MCF 10A (cell line): ENCODE data around the gene SHISA6. TPM values are rescaled to one million over a fixed set of nuclear protein-coding genes. Genes with fewer than 3 reads are reported as not detected.

Experiments used
- BruUV-seq: library from RNA; stranded (reverse); fragments of 400-500 nt; replicated peaks from 2 replicates; lab custom pipeline; 2021; lab: Mats Ljungman, UMichigan
- CTCF ChIA-PET: fragments of 300-600 bp; sonication (Branson Sonifier 250); formaldehyde crosslinking; extraction: SDS; loops from one replicate; lab custom pipeline; 2021; ENCODE audit warnings: antibody characterized with exemption, inconsistent platforms; lab: Yijun Ruan, JAX
- POLR2A ChIA-PET: fragments of 300-600, 350-650 bp; sonication (Branson Sonifier 250); formaldehyde crosslinking; extraction: SDS; loops from one replicate; lab custom pipeline; 2020; ENCODE audit warnings: antibody characterized with exemption, inconsistent platforms; lab: Yijun Ruan, JAX
- DNase-seq: peaks from one replicate; pipeline ENCODE4 v3.0.0-alpha.2; 2018; ENCODE audit not compliant: unreplicated experiment
- H3K27ac Mint-ChIP-seq: one replicate; pipeline ENCODE4 v1.8.0; 2022; ENCODE audit warnings: mild to moderate bottlenecking, low read depth, mixed read lengths; ENCODE audit not compliant: unreplicated experiment
- H3K27me3 Mint-ChIP-seq: one replicate; pipeline ENCODE4 v1.8.0; 2022; ENCODE audit warnings: mixed read lengths; ENCODE audit not compliant: insufficient read depth, unreplicated experiment
- H3K36me3 Mint-ChIP-seq: one replicate; pipeline ENCODE4 v1.8.0; 2022; ENCODE audit warnings: mild to moderate bottlenecking, moderate library complexity, mixed read lengths; ENCODE audit not compliant: insufficient read depth, unreplicated experiment
- H3K4me1 Mint-ChIP-seq: one replicate; pipeline ENCODE4 v1.8.0; 2022; ENCODE audit warnings: mixed read lengths; ENCODE audit not compliant: insufficient read depth, unreplicated experiment
- H3K4me3 Mint-ChIP-seq: one replicate; pipeline ENCODE4 v1.8.0; 2022; ENCODE audit warnings: mild to moderate bottlenecking, moderate library complexity, mixed read lengths; ENCODE audit not compliant: unreplicated experiment
- H3K9me3 Mint-ChIP-seq: one replicate; pipeline ENCODE4 v1.8.0; 2022; ENCODE audit warnings: mixed read lengths; ENCODE audit not compliant: unreplicated experiment
- intact Hi-C: fragments of 100-400 bp; cut with micrococcal nuclease; formaldehyde crosslinking; loops from 2 replicates; pipeline ENCODE4 v1.14.1; 2022
- total RNA-seq: library from RNA; stranded (reverse); gene quantifications from 2 replicates; pipeline ENCODE4 v1.2.3, GENCODE V29; 2022
- TF ChIP-seq, protein P1 (sequence below): fragments of 200-600 bp; IDR thresholded peaks from one replicate; pipeline ENCODE4 v1.8.0; 2022; ENCODE audit warnings: antibody characterized with exemption, mild to moderate bottlenecking; ENCODE audit not compliant: unreplicated experiment

Gene SHISA6
- total RNA-seq, 1 experiment from 2014 or later = not detected

DNA sequence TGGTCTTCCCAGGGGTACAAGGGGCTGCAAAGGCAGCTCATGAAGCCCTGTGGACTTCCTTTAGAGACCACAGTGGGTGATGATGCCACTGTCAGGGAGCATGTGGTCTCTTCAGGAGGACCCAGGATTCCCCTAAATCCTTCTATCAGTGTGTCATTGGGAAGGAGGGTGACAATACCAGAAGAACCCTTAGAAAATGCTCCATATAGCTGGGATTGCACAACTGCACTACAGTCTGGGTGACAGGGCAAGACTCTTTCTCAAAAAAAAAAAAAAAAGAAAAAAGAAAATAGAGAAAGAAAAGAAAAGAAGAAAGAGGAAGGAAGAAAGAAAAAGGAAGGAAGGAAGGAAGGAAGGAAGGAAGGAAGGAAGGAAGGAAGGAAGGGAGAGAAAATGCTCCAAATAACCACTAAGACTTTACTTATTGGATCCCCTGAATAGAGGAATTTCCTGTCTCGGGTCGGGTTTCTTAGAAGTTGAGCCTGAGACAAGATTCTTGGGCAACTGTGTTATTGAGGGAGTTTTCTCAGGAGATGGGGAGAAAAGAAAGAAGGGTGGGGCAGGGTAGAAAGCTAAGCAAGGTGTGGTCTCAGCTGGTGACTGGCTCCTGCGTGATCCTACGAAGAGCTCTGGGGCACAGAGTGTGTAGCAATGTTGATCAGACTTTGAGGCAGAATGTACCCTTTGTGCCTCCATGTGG is 274.1 kb downstream of the SHISA6 start:
- BruUV-seq = no TSS peak
- peaks cover 40% of the 10 kb centered on the region for H3K27me3 Mint-ChIP-seq
- DNase-seq = no peak
- H3K4me3 Mint-ChIP-seq = no peak overlapping the region
- ChIA-PET CTCF (no interaction called here), POLR2A (interaction anchor here (0.7 kb wide), 1 partner anchor 1947 kb away, joined by 3 read pairs; no protein-coding TSS in a partner anchor)
- peaks cover 4% of the 10 kb centered on the region for H3K36me3 Mint-ChIP-seq
- H3K4me1 Mint-ChIP-seq = no peaks in the 10 kb centered on the region
- TF ChIP-seq, protein P1, sequence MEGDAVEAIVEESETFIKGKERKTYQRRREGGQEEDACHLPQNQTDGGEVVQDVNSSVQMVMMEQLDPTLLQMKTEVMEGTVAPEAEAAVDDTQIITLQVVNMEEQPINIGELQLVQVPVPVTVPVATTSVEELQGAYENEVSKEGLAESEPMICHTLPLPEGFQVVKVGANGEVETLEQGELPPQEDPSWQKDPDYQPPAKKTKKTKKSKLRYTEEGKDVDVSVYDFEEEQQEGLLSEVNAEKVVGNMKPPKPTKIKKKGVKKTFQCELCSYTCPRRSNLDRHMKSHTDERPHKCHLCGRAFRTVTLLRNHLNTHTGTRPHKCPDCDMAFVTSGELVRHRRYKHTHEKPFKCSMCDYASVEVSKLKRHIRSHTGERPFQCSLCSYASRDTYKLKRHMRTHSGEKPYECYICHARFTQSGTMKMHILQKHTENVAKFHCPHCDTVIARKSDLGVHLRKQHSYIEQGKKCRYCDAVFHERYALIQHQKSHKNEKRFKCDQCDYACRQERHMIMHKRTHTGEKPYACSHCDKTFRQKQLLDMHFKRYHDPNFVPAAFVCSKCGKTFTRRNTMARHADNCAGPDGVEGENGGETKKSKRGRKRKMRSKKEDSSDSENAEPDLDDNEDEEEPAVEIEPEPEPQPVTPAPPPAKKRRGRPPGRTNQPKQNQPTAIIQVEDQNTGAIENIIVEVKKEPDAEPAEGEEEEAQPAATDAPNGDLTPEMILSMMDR = no peak
- intact Hi-C loops = no loop called here
- H3K9me3 Mint-ChIP-seq = no peaks in the 10 kb centered on the region
- H3K27ac Mint-ChIP-seq = no peak overlapping the region

DNA sequence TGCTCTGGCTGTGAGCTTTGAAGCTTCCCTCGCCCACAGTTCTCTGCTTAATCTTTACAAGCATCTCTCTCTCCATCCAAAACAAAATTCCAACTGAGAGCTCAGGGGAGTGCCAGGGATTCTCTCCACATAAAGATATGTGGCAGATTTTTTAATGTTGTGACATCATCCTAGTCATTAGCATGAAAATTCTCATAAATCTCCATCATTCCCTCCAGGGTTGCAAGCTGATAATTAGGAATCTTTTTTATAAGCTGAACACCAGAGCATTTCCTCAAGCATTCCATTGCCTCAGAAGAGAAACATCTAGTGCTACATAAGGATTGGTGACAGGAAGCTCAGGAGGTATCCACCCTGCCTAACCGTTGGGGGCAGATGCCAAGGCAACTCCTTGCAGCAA is 274.9 kb downstream of the SHISA6 start:
- intact Hi-C loops = no loop called here
- H3K36me3 Mint-ChIP-seq = peaks cover 4% of the 10 kb centered on the region
- H3K9me3 Mint-ChIP-seq = no peaks in the 10 kb centered on the region
- no peak overlapping the region for H3K27ac Mint-ChIP-seq
- POLR2A ChIA-PET = interaction anchor here (0.7 kb wide), 1 partner anchor 1948 kb away, joined by 3 read pairs; no protein-coding TSS in a partner anchor
- peaks cover 35% of the 10 kb centered on the region for H3K27me3 Mint-ChIP-seq
- CTCF ChIA-PET = interaction anchor here (0.6 to 1.0 kb wide), 3 partner anchors 18 to 299 kb away, joined by 3 to 4 read pairs (median 3); no protein-coding TSS in a partner anchor
- TF ChIP-seq, protein P1 = no peak
- H3K4me1 Mint-ChIP-seq = no peaks in the 10 kb centered on the region
- no peak for DNase-seq
- BruUV-seq = no TSS peak
- no peak overlapping the region for H3K4me3 Mint-ChIP-seq

DNA sequence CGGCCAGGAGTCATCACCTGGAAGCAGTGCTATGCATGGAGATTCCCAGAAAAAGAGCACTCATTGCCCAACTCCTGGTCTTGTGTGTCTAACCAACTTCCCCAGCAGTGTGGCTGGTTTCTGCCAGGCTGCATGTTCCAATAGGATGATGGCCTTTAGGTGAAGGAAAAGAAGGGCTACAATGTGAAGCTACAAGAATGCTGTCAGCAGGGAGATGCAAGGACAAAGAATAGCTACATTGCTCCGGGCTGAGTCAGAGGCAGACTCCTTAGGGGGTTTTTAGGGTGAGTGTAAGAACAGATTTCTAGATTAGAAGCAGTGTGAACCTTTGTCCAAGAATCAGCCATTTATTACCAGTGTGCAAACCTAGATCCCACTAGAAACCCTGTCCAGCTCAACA is 294.2 kb downstream of the SHISA6 start:
- no peaks in the 10 kb centered on the region for H3K4me1 Mint-ChIP-seq
- BruUV-seq = no TSS peak
- POLR2A ChIA-PET = no interaction called here
- CTCF ChIA-PET = no interaction called here
- TF ChIP-seq, protein P1 = no peak
- no peak for DNase-seq
- H3K27me3 Mint-ChIP-seq = no peaks in the 10 kb centered on the region
- no peak overlapping the region for H3K27ac Mint-ChIP-seq
- peaks cover 13% of the 10 kb centered on the region for H3K9me3 Mint-ChIP-seq
- no peaks in the 10 kb centered on the region for H3K36me3 Mint-ChIP-seq
- intact Hi-C loops = no loop called here
- no peak overlapping the region for H3K4me3 Mint-ChIP-seq

DNA sequence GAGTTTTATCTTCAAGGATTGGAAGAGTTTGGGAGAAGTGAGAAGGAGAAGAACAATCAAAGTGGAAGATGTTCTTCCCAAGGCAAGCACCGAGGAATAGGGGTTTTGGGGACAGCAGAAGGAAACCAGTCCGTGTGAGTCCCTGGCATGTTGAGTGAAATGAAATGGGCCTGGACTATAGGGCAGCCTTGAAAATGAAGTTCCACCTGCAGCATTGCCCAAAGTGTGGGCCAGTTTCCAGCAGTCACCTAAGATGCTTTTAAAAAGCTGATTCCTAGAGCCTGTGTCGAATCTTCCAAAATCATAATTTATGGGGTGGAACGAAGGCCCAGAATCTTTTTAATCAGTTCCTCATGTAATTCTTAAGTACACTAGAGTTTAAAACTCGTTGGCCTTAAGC is 297.4 kb downstream of the SHISA6 start:
- TF ChIP-seq, protein P1 = no peak
- POLR2A ChIA-PET = no interaction called here
- H3K9me3 Mint-ChIP-seq = peaks cover 14% of the 10 kb centered on the region

More for the DNA sequence above, 297.4 kb downstream of the SHISA6 start:
- intact Hi-C loops = no loop called here
- CTCF ChIA-PET = no interaction called here
- BruUV-seq = no TSS peak
- Mint-ChIP-seq H3K27ac (no peak overlapping the region), H3K27me3 (no peaks in the 10 kb centered on the region), H3K4me1 (no peaks in the 10 kb centered on the region), H3K36me3 (no peaks in the 10 kb centered on the region), H3K4me3 (no peak overlapping the region)
- DNase-seq = no peak
